ENCODE results near the gene ITPR2. TPM values are rescaled to one million over a fixed set of nuclear protein-coding genes. Genes with fewer than 3 reads are reported as not detected.

ITPR2 gene
- total and polyA plus RNA-seq, 4 donors: 11.7 to 93.3 (median 35.4) TPM

- DNase-seq (ENCODE audit: low spot score): no peak
- H3K36me3 ChIP-seq (ENCODE audit: control insufficient read depth in 4 of 4, insufficient read depth in 3 of 4, low read depth in 1 of 4, low read length in 3 of 4): no peaks in the 10 kb centered on the region
- H3K4me1 ChIP-seq (ENCODE audit: control insufficient read depth in 4 of 4, insufficient read depth in 4 of 4, low read length in 3 of 4): peaks cover 0 to 7% (median 3%) of the 10 kb centered on the region in 4 donors
- H3K9ac ChIP-seq (ENCODE audit: low read depth in 1 of 2, low read length in 2 of 2): no peak overlapping the region
- 97% methylated on average over 1 of the region's 1 CpG for WGBS
- no peak overlapping the region for H3K27ac ChIP-seq (ENCODE audit: low read depth in 1 of 2, low read length in 2 of 2)
- TF ChIP-seq YY1 (IDR thresholded peaks at IDR 0.05): no peak
- no peaks in the 10 kb centered on the region for H3K9me3 ChIP-seq (ENCODE audit: control insufficient read depth in 4 of 4, low read length in 3 of 4)
- no peaks in the 10 kb centered on the region for H3K27me3 ChIP-seq (ENCODE audit: control insufficient read depth in 4 of 4, insufficient read depth in 4 of 4, low read length in 3 of 4)
- no peak overlapping the region for H3K4me3 ChIP-seq (ENCODE audit: low read depth in 1 of 3, low read length in 3 of 3)
Measured at GRCh38 chr12:26801486-26801885, 31.5 kb downstream of the ITPR2 start.

GRCh38 chr12:26800858-26801257, 32.1 kb downstream of the ITPR2 start:
- 96% methylated on average over 7 of the region's 7 CpGs for WGBS
- TF ChIP-seq EGR1 (IDR thresholded peaks at IDR 0.05; ENCODE audit: low read depth in 2 of 2) (no peak), HNF4A (conservative IDR thresholded peaks at IDR 0.05) (no peak), JUND (IDR thresholded peaks at IDR 0.05) (no peak), CTCF (IDR thresholded peaks at IDR 0.05; ENCODE audit: low read depth, low read length, missing input control) (no peak)

GRCh38 chr12:26800347-26800746, 32.6 kb downstream of the ITPR2 start:
- TF ChIP-seq CTCF (IDR thresholded peaks at IDR 0.05; ENCODE audit: low read depth, low read length, missing input control): no peak
- TF ChIP-seq HNF4G (IDR thresholded peaks at IDR 0.05): no peak
- no peak for TF ChIP-seq ATF3 (IDR thresholded peaks at IDR 0.05)
- no peak for TF ChIP-seq EGR1 (IDR thresholded peaks at IDR 0.05; ENCODE audit: low read depth in 2 of 2)
- no peak for TF ChIP-seq ZBTB33 (IDR thresholded peaks at IDR 0.05)
- TF ChIP-seq SP1 (IDR thresholded peaks at IDR 0.05): no peak
- TF ChIP-seq RAD21 (IDR thresholded peaks at IDR 0.05): no peak
- no peak for TF ChIP-seq RXRA (IDR thresholded peaks at IDR 0.05)
- TF ChIP-seq HNF4A (conservative IDR thresholded peaks at IDR 0.05): no peak
- no peak for TF ChIP-seq FOXA1 (IDR thresholded peaks at IDR 0.05)
- no peak for TF ChIP-seq MAX (IDR thresholded peaks at IDR 0.05)
- TF ChIP-seq TAF1 (conservative IDR thresholded peaks at IDR 0.05): no peak
- no peak for TF ChIP-seq FOXA2 (IDR thresholded peaks at IDR 0.05)
- TF ChIP-seq REST (IDR thresholded peaks at IDR 0.05): no peak
- H3K36me3 ChIP-seq (ENCODE audit: control insufficient read depth in 4 of 4, insufficient read depth in 3 of 4, low read depth in 1 of 4, low read length in 3 of 4): no peaks in the 10 kb centered on the region
- H3K9ac ChIP-seq (ENCODE audit: low read depth in 1 of 2, low read length in 2 of 2): no peak overlapping the region
- H3K9me3 ChIP-seq (ENCODE audit: control insufficient read depth in 4 of 4, low read length in 3 of 4): no peaks in the 10 kb centered on the region
- peaks cover 0 to 7% (median 3%) of the 10 kb centered on the region in 4 donors for H3K4me1 ChIP-seq (ENCODE audit: control insufficient read depth in 4 of 4, insufficient read depth in 4 of 4, low read length in 3 of 4)
- no peaks in the 10 kb centered on the region for H3K27me3 ChIP-seq (ENCODE audit: control insufficient read depth in 4 of 4, insufficient read depth in 4 of 4, low read length in 3 of 4)
- no peak for DNase-seq (ENCODE audit: low spot score)
- no peak overlapping the region for H3K27ac ChIP-seq (ENCODE audit: low read depth in 1 of 2, low read length in 2 of 2)
- no peak overlapping the region for H3K4me3 ChIP-seq (ENCODE audit: low read depth in 1 of 3, low read length in 3 of 3)

More at GRCh38 chr12:26800858-26801257, 32.1 kb downstream of the ITPR2 start:
- H3K27ac ChIP-seq (ENCODE audit: low read depth in 1 of 2, low read length in 2 of 2): no peak overlapping the region
- no peak for DNase-seq (ENCODE audit: low spot score)
- H3K4me1 ChIP-seq (ENCODE audit: control insufficient read depth in 4 of 4, insufficient read depth in 4 of 4, low read length in 3 of 4): peaks cover 0 to 7% (median 3%) of the 10 kb centered on the region in 4 donors
- H3K4me3 ChIP-seq (ENCODE audit: low read depth in 1 of 3, low read length in 3 of 3): no peak overlapping the region
- H3K36me3 ChIP-seq (ENCODE audit: control insufficient read depth in 4 of 4, insufficient read depth in 3 of 4, low read depth in 1 of 4, low read length in 3 of 4): no peaks in the 10 kb centered on the region
- H3K9me3 ChIP-seq (ENCODE audit: control insufficient read depth in 4 of 4, low read length in 3 of 4): no peaks in the 10 kb centered on the region
- no peaks in the 10 kb centered on the region for H3K27me3 ChIP-seq (ENCODE audit: control insufficient read depth in 4 of 4, insufficient read depth in 4 of 4, low read length in 3 of 4)
- no peak overlapping the region for H3K9ac ChIP-seq (ENCODE audit: low read depth in 1 of 2, low read length in 2 of 2)
